GM21737 (cell line): Measurements from ENCODE around the gene INSC.

Experiments
- ATAC-seq: cut with Tn5 transposase; IDR thresholded peaks from one replicate; pipeline ENCODE4 v1.9.1; 2021; ENCODE audit warnings: mild to moderate bottlenecking, moderate library complexity; ENCODE audit not compliant: unreplicated experiment

INSC gene

DNA sequence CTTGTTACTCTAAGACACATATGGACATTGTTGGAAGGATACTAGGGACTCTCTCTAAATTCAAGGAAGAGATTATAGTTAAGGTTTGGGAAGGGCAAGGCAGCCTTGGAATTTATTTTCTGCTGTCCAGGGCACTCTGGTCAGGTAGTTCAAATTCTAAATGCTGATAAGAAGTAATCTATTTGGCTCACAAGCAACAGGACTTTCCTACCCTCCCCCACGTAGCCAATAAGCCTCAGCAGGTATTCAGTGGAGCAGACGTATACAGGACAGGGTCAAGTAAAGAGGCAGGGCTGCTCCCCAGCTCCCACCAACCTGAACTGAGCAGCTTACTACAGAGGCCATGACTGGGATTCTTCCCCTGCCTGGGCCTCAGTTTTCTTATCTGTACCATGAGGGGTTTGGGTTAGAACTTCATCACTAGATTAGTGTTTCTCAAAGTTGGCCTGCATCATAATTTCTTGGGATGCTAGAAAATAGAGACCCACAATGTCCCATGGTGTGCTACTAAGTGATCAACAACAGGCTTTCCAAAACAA is 6.1 kb upstream of the INSC start:
- ATAC-seq: no peak

DNA sequence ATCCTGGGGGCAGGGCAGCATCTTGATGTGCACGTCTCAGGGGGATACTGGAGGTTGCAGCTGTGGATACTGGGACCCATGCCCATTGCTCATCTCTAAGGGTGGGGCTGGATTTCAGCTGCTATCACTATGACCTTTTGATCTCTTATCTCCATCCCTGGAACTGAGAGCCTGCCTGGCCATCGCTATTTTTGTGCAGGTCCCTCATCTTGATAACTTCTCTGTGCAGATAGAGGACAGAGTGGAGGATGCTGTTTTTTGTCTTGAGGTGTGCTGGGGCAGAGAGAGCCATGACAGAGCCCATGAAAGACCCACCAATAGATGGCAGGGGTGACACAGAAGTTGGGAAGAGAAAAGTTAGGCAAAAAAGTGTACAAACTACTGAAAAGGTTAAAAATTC is 5.1 kb upstream of the INSC start:
- ATAC-seq: no peak

DNA sequence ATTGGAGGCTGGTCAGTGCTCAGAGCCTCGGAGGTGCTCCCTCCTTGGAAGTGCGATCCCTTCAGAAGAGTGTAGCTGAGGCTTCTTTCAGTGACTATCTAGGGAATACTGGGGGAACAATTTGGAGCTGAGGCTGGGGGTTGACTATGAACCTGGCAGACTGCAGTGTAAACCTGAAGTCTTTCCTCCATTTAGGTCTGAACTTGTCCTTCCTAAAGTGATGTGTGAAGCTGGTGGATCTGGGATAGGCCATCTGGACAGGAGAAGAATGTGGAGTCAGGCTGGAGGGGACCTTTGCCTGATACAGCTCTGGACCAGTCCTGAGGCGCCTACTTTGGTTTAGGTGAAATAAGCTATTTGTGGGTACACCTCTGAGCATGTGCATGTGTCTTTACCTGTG is 3.5 kb upstream of the INSC start:
- no peak for ATAC-seq

DNA sequence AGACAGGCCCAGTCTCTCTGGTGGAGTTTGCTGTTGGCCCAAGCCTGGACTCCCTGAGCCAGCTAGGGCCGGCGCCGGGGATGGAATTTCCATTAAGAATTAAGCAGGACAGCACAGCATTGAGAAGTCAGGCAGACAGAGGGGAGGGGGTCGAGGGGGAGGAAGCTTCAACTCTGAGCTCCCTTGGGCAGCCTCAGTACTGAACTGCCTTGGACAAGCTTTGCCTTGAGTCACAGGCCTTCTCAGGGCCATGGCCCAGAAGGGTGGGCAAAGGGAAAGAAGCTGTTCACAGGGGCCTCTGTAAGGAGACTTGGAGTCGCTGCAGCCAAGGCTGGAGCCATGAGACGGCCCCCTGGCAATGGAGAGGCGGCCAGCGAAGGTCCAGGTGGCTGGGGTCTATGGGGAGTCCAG is 2.6 kb upstream of the INSC start:
- ATAC-seq: no peak

DNA sequence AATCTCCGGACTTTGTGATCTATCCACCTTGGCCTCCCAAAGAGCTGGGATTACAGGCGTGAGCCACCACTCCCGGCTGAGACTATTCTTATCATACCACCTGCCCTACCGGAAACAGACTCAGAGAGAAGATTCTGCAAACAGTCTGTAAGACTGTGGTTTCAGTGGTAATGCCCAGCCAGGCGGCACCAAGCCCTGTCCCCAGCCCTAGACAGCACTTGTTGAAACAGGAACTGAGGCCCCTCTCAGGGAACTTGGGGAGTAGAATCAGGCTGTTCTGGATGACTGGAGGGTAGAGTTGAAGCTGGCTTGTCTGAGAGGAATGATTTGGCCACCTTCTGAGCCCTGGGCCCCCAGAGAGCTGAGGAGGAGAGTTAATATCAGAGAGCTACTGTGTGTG is 1.3 kb upstream of the INSC start:
- peak; percentile 94 for ATAC-seq

DNA sequence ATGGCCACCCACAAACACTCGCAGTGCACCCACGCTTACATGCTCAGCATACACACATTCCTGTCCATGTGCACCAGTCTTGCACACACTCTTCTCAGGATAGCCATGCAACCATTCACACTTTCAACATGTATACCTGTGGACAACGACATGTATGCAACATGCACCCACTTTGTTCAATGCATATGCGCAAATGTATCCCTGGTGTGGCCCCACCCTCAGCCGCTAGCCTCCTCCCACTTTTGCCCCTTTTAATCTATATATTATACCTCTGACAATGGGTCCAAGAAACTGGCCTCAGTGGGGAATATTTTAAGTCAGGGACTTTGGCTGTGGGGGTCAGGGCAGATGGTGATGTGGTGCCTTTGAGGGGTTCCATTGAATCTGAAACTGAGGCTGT is 963 bp downstream of the INSC start:
- ATAC-seq: no peak

DNA sequence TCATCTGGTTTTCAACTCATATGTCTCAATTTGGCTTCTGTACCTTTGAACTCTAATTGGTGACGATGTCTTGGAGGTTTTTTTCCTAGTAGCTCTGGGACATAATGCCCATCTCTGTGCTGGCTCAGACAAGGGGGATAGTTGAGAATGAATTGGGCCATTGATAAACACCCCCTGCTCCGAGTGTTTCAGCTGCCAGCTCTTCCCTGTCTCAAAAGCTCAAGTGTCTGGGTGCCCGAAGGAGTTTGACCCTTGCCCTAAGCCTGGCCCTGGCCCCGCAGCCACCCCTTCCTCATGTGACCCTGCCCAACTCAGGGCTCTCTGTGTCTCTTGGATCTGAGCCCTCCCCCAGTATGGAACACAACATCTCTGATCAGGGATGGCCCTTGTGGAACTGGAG is 3.0 kb downstream of the INSC start:
- ATAC-seq: no peak

DNA sequence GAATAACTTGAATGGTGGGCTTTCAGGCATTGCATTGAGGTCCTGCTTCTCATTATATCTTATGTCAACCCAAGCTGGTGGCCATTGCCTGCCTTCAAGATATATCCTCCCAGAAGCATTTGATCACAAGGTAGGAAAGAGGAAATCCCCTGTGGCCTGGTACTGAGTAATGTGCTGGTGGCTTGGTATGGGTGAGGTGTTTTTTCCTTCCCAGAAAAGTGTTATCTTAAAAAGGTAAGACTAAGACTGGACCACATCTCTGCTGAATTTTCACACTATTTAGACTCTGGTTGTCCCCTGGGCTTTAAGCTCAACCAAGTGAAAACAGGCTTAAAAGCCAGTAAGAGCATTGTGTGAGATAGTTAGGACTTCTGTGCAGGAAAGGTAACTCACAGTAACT is 3.7 kb downstream of the INSC start:
- no peak for ATAC-seq

DNA sequence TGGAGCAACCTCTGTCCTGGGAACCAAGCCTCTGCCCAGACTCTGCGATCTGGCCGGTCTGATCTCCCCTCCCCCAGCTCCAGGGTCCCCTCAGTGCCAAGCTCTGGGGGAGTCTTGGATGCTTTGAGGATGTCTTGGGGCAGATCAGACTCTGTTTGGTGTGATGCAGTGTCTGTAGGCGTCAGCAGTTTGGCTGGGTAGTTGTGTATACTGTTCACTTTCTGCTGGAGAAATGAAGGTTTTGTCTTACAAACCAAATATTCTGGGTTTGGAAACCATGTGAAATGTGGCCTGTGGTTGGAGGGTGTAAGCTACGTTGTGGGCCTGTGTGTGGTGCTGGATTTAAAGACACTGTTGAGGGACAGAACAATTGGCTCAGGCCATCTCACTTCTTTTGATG is 4.6 kb downstream of the INSC start:
- no peak for ATAC-seq

DNA sequence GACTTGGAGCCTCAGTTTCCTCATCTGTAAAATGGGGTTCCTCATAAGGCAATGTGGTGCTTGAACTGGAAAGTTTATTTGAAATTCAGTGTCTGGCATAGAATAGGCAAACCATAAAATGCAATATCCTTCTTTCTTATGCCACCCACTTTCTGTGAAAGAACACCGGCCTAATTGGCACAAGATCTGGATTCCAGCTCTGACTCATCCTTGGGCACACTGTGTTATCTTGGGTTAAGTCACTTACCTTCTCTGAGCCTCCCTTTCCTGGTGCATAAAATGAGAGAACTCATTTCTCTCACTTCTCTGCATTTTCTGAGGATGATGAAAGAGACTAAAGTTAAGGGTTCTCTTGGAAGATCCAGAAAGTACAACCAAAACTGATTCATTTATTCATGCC is 5.1 kb downstream of the INSC start:
- ATAC-seq: no peak

DNA sequence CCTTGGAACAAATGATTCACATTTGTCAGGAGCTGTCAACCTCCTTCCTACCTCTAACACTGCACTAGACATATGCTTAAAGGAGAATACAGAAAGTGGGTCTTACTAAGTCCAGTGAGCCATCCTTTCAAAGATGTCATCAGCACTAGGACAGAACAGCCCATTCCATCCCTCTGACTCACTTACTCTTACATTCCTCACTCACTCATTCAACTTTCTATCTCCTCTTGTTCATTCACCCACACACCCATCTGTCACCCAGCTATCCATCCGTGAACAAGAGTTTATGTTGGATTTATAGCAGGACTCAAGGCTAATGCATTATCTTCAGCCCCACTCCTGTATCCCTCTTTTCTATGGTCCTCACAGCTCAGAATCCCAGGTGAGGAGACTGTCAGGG is 9.1 kb downstream of the INSC start:
- no peak for ATAC-seq

DNA sequence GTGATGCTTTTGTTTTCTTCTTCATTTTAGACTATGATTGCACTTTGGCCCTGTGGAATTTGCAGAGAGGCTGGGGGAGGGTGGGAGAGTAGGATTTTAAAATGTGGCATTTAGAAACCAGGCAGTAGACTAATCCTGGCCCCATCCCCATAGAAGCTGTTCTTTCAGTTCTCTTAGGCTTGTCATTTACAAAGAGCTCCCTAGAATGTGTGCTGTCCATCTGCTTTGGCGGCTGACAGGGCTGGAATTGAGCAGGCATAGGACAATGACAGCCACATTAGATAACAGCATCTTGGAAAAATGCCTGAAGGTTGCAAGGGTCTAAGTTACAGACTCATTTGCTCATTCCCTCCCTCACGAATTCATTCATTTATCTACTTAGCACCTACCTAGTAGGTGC is 9.8 kb downstream of the INSC start:
- no peak for ATAC-seq

DNA sequence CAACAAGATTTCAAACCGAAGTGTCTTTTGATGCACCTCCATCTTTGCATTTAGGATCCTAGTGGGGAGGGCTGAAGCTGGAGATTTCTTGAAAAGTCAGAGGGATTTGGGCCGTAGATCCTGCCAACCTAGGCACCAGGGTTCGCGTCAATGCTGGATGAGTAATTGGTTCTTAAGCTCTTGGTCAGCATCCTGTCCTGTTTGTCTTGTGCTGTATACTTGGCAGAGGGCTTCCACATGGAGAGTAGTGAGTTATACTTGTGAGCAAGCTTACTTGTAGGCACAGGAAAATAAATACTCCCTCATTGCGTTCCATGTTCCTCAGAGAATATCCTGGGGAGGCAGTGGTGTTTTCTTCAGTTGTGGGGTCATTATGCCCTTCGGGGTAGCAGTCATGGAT is 12.6 kb downstream of the INSC start:
- no peak for ATAC-seq

DNA sequence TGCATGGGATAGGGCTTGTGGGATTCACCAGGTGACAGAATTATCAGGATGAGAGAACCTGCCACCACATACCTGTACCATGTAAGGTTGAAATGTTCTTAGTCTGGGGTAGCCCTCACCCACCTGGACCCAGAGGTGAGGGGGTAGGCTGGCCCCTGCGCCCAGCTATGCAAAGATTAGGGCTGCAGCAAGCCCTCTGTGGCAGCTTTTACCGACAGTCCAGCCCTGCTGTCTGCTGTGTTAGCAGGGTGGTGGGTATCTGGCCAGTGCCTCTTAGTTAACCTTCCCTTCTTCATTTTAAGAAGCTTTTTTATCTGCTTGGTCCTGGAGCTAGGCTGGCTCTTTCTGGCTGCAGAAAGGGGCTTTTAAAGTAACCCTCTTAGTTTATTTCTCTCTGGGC is 13.9 kb downstream of the INSC start:
- no peak for ATAC-seq

DNA sequence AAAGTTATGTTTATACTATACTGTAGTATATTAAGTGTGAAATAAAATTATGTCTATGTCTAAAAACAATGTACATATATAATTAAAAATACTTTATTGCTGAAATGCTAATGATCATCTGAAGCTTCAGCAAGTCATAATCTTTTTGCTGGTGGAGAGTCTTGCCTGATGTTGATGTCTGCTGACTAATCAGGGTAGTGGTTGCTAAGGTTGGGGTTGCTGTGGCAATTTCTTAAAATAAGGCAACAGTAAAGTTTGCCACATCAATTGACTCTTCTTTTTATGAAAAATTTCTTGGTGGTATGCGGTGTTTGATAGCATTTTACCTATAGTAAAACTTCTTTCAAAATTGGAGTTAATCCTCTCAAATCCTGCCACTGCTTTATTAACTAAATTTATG is 21.4 kb downstream of the INSC start:
- ATAC-seq: no peak

DNA sequence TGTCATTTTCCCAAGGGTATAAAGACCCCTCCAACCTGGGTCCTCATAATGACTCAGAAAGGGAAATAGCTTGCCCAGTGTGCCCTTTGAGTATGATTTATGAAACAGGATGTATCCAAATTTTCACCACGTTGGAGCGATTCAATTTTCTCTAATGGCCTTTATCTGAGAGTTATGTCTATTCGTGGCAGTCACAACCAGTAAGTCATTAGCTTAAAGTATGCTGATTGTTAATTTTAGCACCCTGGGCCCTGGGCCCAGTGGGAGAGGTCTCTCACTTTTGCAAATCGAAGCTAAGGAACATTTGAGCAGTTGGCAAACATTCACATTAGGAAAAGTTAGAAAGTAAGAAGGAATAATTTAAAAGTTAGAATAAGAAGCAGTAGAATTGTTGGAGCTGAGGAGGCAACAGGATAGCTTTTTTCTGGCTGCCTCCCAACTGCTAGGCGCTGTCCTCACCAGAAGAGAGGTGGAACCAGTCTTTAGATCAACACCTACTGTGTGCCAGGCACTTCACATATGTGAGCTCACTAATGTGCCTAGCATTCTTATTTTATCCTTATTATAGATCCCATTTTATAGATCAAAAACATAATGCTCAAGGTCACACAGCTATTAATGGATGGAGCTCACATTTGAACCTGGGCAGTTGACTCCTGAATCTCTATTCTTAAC is 24.5 kb downstream of the INSC start:
- no peak for ATAC-seq

DNA sequence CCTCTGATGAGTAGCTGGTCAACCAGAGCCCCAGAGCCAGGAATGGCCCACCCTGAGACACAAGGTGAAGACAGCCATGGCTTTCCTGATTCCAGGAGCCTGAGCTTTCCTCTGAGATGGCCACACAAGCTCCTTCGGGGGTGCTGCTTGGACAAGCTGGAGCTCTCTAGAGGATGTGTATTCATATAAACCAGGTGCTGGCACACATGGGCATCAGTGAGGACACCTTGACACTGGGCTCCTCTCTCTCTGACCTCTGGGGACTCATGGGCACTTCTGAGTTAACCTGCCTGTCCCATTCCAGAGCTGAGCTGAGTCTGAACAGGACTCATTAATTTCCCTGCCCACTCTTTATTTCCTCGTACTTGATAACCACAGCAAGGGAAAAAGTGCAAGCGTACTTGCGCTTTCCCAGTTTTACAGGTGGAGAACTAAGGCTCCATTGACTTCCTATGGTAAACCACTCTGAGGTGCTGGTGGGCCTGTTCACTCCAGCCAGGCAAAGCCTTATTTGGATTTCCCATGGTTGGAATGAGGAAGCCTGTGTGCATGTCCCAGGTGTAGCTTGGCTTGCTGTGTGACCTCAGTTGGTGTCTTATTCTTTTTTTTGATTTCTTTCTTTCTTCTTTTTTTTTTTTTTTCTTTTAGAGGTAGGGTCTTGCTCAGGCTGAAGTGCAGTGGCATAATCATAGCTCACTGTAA is 25.4 kb downstream of the INSC start:
- ATAC-seq: no peak

DNA sequence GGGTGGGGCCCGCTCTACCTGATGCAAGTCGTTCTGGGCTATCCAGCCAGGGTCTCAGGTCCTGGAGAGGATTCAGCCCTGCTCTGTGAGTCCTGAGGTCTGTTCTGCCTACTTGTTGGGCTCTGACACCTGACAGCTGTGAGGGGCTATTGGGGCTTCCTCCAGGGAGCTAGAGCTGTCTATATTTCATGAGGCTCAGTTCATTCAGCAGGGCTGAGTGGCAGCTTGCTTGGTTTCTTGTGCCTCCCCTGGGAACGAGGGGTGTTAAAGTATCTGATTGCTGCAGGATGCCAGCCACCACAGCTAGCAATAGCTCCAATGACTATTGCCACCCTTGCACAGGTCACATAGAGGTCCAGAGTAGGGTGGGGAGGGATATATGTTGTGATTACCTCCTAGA is 26.7 kb downstream of the INSC start:
- ATAC-seq: no peak

DNA sequence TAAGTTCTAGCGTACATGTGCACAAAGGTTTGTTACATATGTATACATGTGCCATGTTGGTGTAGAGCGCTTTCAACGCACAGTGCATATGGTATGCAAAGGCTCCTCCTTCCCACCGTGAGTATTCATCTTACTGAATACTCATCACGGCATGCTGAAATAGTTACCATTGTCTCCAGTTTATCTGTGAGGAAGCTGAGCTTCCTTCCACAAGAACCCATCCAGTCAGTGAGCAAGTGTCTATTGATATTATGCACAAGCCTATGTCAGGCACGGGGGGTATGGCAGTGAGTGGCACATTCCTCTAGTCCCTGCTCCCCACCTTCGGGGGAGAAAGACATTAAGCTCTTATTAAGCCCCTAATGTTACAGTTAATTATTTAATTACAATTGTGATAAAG is 28.1 kb downstream of the INSC start:
- ATAC-seq: no peak

DNA sequence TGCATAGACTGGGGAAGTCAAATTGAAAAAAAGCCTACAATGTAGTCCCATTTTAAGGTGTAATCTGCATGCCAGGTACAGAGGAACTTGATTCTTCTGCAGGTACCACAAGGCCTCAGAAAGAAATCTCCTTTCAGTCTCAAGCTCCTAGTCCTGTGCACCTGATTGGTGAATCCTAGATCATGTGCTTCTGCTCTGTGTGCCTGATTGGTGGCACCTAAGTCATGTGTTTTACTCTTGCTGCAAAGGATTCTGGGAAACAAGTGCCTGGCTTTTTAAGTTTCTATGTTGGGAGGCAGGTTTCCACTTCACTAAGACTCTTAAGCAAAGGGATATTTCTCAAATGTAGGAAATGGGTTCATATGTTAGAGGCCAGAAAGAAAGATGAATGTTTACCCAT is 29.1 kb downstream of the INSC start:
- ATAC-seq: no peak

DNA sequence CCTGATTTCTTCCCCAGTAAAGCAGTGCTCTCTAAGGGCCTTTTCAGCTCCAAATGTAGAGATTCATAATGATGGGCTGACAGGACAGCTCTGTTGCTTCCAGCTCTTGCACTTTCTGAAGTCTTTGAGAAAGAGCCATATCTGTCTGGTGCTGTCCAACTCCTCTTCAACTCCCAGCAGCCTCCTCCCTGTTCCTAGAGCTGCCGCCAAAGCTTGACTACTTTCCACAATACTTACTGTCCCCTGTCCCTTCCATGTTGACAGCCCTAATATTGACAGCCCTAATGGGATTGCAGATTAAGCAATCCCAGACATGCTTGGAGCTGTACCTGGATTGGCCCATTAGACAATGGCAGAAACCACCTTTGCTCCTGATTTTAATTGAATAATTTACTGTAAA is 29.6 kb downstream of the INSC start:
- no peak for ATAC-seq

DNA sequence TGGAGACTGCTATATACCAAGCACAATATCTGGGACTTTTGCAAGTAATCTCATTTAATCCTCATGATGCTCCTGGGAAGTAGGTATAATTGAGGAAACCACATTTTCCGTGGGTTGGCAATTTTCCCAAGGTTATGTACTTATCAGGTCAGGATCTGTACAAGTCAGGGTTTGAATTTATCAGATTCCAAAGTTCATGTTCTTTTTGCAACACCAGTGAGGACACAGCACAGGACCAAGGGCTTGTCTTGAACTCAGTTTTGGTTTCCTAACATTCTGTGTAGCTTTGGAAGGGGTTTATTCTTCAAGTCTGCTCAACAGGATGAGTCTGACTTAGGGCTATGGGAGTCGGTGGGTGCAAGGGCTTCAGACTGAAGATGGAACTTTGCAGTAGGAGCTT is 30.4 kb downstream of the INSC start:
- no peak for ATAC-seq

DNA sequence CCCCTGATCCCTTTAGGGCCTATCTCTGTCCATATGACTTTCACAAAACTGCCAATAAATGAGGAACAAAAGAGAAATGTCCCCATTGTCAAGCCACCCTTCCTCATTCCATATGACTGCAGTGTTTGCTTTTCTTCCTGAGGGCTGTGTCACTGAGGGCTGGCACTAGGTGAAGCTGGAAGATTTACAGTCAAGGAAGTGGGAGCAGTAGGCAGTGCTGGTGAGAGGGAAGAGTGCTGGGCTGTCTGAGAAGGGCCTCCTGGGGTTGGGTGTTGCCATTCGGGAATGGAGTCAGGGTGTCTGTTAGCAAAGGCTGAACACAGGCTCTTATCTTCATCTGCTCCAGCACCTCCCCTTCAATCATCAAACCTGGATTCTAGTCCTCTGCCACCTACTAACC is 30.9 kb downstream of the INSC start:
- no peak for ATAC-seq
